Glutamatergic neuron (in vitro differentiated cells): ENCODE measurements around the gene PCGF5. TPM values are rescaled to one million over a fixed set of nuclear protein-coding genes. Genes with fewer than 3 reads are reported as not detected.

Source experiments
- DNase-seq: peaks from one replicate; pipeline ENCODE4 v3.0.0; 2022
- H3K27ac Mint-ChIP-seq: one replicate; pipeline ENCODE4 v1.8.0; 2020; ENCODE audit warnings: mild to moderate bottlenecking, mixed read lengths, inconsistent platforms; ENCODE audit not compliant: unreplicated experiment
- H3K27me3 Mint-ChIP-seq: one replicate; pipeline ENCODE4 v1.8.0; 2020; ENCODE audit warnings: mild to moderate bottlenecking, moderate library complexity, mixed read lengths, inconsistent platforms; ENCODE audit not compliant: unreplicated experiment
- H3K36me3 Mint-ChIP-seq: one replicate; pipeline ENCODE4 v1.8.0; 2020; ENCODE audit warnings: mild to moderate bottlenecking, mixed read lengths, inconsistent platforms; ENCODE audit not compliant: unreplicated experiment
- H3K4me1 Mint-ChIP-seq: one replicate; pipeline ENCODE4 v1.8.0; 2020; ENCODE audit warnings: mild to moderate bottlenecking, low read depth, mixed read lengths, inconsistent platforms; ENCODE audit not compliant: unreplicated experiment
- H3K4me3 Mint-ChIP-seq: one replicate; pipeline ENCODE4 v1.8.0; 2020; ENCODE audit warnings: mild to moderate bottlenecking, mixed read lengths, inconsistent platforms; ENCODE audit not compliant: unreplicated experiment
- H3K9me3 Mint-ChIP-seq: one replicate; pipeline ENCODE4 v1.8.0; 2020; ENCODE audit warnings: mild to moderate bottlenecking, moderate library complexity, mixed read lengths, inconsistent platforms; ENCODE audit not compliant: unreplicated experiment
- total RNA-seq: library from RNA; stranded (reverse); fragmentation: NEBNext Ultra II Directional; extraction: Animal tissue kit (Norgen Biotek cat#: 25700); gene quantifications from one replicate; pipeline ENCODE4 v1.2.1, GENCODE V29; 2021; ENCODE audit not compliant: unreplicated experiment
- TF ChIP-seq, protein P1 (sequence below): fragments of 200-600 bp; sonication (generic); IDR thresholded peaks from one replicate; pipeline ENCODE4 v1.5.0; 2021; ENCODE audit not compliant: partially characterized antibody, unreplicated experiment

PCGF5 gene
- total RNA-seq, 1 donor from 2014 or later: 3.0 TPM

DNA sequence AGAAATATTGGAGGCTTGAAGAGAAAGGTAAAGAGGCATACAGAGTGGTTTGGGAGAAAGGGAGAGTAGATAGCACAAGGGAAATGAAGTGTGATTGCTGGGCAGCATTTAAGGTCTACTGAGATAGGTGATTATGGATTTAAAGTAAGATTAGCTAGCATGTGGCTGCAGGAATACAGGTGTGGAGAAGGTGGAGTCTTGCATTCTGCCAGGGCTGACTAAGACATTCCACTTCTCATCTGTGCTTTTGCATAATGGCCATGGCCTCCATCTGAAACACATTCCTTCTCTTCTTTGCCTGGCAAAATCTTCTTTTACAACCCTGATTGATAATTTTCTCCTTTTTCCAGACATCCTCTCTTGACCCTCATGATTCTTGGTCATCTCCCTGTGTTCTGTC is 31.6 kb upstream of the PCGF5 start:
- H3K9me3 Mint-ChIP-seq: no peaks in the 10 kb centered on the region
- TF ChIP-seq, protein P1, sequence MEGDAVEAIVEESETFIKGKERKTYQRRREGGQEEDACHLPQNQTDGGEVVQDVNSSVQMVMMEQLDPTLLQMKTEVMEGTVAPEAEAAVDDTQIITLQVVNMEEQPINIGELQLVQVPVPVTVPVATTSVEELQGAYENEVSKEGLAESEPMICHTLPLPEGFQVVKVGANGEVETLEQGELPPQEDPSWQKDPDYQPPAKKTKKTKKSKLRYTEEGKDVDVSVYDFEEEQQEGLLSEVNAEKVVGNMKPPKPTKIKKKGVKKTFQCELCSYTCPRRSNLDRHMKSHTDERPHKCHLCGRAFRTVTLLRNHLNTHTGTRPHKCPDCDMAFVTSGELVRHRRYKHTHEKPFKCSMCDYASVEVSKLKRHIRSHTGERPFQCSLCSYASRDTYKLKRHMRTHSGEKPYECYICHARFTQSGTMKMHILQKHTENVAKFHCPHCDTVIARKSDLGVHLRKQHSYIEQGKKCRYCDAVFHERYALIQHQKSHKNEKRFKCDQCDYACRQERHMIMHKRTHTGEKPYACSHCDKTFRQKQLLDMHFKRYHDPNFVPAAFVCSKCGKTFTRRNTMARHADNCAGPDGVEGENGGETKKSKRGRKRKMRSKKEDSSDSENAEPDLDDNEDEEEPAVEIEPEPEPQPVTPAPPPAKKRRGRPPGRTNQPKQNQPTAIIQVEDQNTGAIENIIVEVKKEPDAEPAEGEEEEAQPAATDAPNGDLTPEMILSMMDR: no peak
- H3K27ac Mint-ChIP-seq: no peak overlapping the region
- no peaks in the 10 kb centered on the region for H3K36me3 Mint-ChIP-seq
- H3K27me3 Mint-ChIP-seq: no peaks in the 10 kb centered on the region
- DNase-seq: no peak
- no peaks in the 10 kb centered on the region for H3K4me1 Mint-ChIP-seq
- H3K4me3 Mint-ChIP-seq: no peak overlapping the region

DNA sequence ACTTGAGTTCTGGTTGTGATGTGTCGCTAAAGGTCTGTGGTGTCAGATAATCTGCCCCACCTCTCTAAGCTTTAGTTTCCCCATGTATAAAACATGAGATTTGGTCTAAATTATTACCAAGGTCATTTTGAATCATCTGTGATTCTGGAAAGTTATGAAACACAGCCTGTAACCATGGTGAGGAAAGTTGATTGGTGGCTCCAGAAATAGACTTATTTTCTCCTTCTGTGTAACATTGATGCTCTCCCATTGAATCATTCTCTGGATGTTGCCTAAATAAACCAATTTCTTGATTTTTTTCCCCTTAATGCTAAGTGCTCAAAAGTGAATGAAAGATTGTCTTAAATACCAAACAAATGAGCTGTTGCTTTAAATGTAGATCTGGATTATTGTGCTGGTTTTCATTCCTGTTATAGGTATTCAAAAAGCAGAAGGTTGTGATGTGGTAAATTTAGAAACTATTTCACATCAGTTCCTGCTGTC is 30.0 kb upstream of the PCGF5 start:
- no peak for DNase-seq
- H3K4me3 Mint-ChIP-seq: no peak overlapping the region
- H3K4me1 Mint-ChIP-seq: no peaks in the 10 kb centered on the region
- TF ChIP-seq, protein P1: no peak
- H3K27ac Mint-ChIP-seq: no peak overlapping the region
- no peaks in the 10 kb centered on the region for H3K9me3 Mint-ChIP-seq
- no peaks in the 10 kb centered on the region for H3K27me3 Mint-ChIP-seq
- H3K36me3 Mint-ChIP-seq: no peaks in the 10 kb centered on the region

DNA sequence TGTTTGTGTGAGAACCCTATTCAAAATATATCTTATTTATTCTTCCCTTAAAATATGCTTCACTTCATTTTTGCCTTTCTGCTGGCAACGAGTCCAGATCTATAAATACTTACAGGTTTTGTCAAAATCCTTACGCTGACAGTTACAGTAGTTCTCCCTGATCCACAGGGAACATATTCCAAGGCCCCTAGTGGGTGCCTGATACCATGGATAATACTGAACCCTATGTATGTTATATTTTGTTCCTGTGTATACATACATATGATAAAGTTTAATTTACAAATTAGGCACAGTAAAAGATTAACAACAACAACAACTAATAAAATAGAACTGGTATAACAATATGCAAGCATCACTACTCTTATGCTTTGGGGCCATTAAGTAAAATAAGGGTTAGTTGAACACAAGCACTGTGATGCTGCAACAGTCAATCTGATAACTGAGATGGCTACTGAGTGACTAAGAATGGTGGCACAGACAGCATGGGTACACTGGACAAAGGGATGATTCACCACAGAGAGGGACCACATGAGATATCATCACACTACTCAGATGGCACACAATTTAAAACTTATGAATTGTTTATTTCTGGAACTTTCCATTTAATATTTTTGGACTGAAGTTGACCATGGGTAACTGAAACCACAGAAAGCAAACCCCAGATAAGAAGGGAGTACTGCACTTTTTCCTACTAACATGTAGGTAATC is 29.4 kb upstream of the PCGF5 start:
- H3K36me3 Mint-ChIP-seq: no peaks in the 10 kb centered on the region
- H3K9me3 Mint-ChIP-seq: no peaks in the 10 kb centered on the region
- no peaks in the 10 kb centered on the region for H3K4me1 Mint-ChIP-seq
- TF ChIP-seq, protein P1: no peak
- H3K27me3 Mint-ChIP-seq: no peaks in the 10 kb centered on the region
- no peak overlapping the region for H3K27ac Mint-ChIP-seq
- H3K4me3 Mint-ChIP-seq: no peak overlapping the region
- no peak for DNase-seq

DNA sequence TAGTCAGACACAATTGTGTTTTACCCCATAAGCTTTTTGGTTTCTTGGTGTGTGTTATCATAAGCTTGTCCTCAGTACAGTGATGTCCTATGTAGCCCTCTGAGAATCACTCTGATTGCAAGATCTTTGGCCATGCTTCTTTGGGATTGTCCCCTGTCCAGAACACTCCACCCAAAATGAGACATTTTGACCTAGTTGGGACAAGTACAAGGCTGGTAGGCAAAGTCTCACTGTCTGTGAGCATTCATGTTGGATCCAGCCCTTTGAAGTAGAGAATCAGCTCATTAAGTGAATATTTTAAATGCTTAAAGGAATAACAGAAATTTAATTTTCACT is 28.9 kb upstream of the PCGF5 start:
- no peak for DNase-seq
- Mint-ChIP-seq H3K4me1 (no peaks in the 10 kb centered on the region), H3K9me3 (no peaks in the 10 kb centered on the region), H3K27me3 (no peaks in the 10 kb centered on the region), H3K4me3 (no peak overlapping the region), H3K36me3 (no peaks in the 10 kb centered on the region), H3K27ac (no peak overlapping the region)
- TF ChIP-seq, protein P1: no peak

DNA sequence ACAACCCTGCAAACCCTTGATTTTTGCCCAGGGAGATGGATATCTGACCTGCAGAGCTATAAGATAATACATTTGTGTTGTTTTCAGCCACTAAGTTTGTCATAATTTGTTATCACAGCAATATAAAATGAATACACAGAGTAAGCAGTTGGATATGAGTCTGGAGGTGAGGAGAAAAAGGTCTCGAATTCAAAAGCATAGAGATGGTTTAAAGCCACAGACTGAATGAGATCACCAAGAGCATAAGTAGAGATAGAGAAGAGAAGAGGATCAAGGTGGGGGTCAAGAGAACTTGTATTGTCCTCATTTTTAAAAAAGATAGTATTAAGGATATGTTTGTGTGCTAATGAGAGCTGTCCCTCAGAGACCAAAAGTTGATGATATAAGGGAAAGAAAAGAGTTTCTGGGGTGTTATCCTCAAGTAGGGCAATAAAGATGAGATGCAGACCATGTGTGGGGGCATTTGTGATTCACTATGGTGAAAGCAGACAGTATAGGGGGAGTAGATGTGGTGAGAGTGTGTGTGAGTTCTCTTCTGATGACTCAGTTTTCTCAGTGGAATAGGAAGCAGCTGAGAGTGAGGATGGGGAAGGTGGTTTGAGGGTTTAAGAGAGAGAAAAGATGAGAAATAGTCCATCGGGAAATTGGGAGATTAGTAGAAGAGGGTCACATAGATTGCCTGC is 25.8 kb upstream of the PCGF5 start:
- H3K9me3 Mint-ChIP-seq: no peaks in the 10 kb centered on the region
- no peaks in the 10 kb centered on the region for H3K27me3 Mint-ChIP-seq
- no peak overlapping the region for H3K4me3 Mint-ChIP-seq
- H3K36me3 Mint-ChIP-seq: no peaks in the 10 kb centered on the region
- H3K4me1 Mint-ChIP-seq: no peaks in the 10 kb centered on the region
- no peak overlapping the region for H3K27ac Mint-ChIP-seq
- no peak for DNase-seq
- TF ChIP-seq, protein P1: no peak
